ENCODE data around the gene TMEM231.
"Not testable (repeated sequence)": the region's sequence is repeated elsewhere in the genome, so short reads cannot be mapped to it uniquely, and the experiment has no call there.

TMEM231 gene

GRCh38 chr16:75532142-75532765 is 23.8 kb downstream of the TMEM231 start:
- no peak for DNase-seq (ENCODE audit: low read depth)

DNA sequence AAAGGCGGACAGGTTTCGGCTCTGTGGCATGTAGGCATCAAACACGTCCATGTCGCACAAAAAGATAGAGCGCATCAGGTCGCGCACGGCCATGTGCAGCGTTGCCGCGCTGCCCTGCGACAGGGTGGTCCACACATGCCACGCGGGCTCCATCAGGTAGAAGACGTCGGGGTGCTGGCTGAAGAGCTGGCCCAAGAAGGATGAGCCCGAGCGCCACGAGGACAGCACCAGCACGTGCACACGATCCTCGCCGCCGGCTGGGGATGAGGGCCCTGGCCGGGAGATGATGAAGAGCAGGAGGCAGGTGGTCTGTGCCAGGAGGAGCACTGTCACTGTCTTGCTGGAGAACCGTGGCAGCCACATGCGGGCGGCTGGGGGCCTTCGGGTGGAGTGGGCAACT is 26.1 kb downstream of the TMEM231 start:
- DNase-seq (ENCODE audit: low read depth), result no peak

DNA sequence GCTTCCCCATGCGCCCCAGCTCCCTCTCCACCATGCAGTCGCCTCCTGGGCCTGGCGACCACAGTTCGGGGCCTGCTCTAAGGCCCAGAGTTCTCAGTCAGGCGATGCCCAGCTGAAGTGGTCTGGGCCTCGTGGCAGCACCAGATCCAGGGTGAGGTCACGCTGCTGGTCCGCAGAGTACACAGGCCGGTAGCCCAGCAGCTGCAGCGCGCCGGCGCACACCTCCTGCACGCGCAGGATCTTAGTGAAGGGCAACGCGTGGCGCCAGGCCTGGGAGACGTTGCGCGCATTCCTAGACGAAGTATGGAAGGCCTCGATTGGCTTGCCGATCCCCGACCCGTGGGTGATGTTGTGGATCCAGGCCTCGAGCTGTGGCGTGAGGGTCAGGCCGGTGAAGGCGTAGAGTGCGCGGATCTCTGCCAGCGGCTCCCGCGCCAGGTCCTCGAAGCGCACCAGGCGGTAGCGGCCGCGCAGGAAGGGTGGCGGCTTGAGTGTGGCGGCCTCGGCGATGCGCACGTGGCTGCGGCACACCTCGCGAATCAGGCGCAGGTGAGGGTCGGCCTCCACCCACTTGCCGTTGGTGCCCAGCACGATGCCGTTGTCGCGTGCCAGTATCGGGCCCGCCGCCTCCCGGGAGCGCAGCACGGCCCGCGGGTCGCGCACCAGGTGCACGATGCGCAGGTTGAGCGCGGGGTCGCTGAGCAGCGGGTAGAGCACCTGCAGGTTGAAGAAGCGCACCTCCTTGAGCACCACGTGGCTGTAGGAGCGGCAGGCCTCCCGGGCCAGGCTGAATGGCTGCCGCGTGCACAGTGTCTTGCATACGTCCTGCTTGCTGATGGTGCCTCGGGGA is 26.8 kb downstream of the TMEM231 start:
- DNase-seq (ENCODE audit: low read depth), result no peak

- no peak for DNase-seq (ENCODE audit: low read depth)
Measured at GRCh38 chr16:75527825-75528299, 28.2 kb downstream of the TMEM231 start.

- no peak for DNase-seq (ENCODE audit: low read depth)
Measured at GRCh38 chr16:75526032-75526790, 29.8 kb downstream of the TMEM231 start.

DNA sequence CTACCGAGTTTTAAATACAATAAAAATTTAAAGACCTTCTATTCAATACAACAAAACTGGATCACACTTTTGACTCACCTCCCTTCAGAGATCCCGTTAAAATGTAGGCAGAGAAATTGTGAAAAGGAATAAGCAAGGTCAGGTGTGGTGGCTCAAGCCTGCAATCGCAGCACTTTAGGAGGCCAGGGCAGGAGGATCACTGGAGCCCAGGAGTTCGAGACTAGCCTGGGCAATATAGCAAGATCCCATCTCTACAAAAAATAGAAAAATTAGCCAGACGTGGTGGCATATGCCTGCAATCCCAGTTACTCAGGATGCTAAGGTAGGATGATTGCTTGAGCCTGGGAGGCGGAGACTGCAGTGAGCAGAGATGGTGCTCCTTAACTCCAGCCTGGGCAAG is 36.9 kb downstream of the TMEM231 start:
- DNase-seq (ENCODE audit: low read depth), result no peak

GRCh38 chr16:75516189-75516966 is 39.7 kb downstream of the TMEM231 start:
- DNase-seq (ENCODE audit: low read depth), result not testable (repeated sequence)

- DNase-seq (ENCODE audit: low read depth), result no peak
Measured at GRCh38 chr16:75514296-75514695, 41.8 kb downstream of the TMEM231 start.

DNA sequence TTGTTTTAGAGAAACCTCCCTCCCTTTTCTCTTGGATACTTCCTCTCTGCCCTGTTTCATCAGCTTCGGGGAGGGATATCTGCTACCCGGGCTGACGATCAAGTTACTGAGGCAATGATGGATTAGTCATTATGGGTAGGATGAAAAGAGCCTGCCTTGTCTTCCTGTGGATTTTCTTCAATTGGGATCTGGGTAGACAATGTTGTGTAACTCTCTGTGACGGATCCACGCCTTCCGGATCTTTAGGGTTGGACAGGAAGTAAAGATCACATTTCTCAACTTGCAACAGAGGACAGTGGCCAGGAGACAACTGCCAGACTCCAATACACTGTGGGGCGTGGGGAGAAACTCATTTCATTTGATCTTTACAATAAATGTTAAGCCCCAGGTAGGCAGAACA is 49.5 kb downstream of the TMEM231 start:
- DNase-seq (ENCODE audit: low read depth), result peak; percentile 96

- DNase-seq (ENCODE audit: low read depth), result no peak
Measured at GRCh38 chr16:75506107-75506506, 49.9 kb downstream of the TMEM231 start.

DNA sequence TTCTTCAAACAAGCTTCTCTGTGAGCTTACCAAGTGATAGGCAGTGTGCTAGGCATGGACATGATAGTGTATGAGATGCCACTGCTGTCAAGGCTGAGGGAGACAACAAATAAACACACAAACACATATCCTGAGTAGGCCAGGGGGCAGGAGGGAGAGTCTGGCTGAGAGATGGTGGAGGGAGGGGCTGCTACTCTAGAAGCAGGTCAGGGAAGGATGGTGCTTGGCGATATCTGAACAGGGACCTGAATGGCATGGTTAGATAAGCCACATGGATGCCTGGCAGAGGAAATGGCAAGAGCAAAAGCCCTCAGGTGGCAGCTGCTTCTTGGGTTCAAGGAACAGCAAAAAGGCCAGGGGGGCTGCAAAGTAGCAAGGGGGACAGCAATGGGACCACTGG is 52.3 kb downstream of the TMEM231 start:
- no peak for DNase-seq (ENCODE audit: low read depth)

DNA sequence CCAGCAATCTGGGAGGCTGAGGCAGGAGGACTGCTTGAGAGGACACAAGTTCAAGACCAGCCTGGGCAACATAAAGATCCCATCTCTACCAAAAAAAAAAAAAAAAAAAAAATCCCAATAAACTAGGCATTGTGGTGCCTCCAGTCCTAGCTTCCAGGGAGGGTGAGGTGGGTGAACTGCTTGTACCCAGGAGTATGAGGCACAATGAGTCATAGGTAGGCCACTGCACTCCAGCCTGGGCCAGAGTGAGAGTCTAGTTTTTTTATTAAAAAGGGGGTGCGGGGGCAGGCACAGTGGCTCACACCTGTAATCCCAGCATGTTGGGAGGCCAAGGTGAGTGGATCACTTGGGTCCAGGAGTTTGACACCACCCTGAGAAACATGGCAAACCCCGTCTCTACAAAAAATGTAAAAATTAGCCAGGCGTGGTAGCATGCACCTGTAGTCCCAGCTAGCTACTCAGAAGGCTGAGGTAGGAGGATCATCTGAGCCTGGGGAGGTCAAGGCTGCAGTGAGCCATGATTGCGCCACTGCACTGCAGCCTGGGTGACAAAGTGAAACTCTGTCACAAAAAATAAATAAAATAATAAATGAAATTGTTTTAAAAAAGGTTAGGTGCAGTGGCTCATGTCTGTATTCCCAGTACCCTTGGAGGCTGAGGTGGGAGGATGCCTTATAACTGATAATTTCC is 53.0 kb downstream of the TMEM231 start:
- no peak for DNase-seq (ENCODE audit: low read depth)

DNA sequence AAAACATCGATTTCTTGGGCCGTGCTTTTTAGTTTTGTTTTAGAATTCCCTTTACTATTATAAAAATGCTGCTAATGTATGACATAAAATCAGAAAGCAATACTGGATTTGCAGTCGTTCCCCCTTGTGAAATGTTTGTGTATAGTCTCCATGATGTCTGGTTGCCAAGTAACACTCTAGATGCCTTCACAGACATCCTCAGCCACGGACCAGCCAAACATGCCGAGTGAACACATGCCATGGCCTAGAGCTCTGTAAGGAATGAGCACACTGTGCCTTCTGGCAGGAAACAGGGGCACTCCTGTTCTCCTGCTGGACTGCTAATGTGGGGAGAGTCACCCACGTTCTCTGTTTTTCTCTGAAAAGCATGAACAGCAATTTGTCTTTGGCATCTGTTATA is 54.2 kb downstream of the TMEM231 start:
- peak; percentile 83 for DNase-seq (ENCODE audit: low read depth)

DNA sequence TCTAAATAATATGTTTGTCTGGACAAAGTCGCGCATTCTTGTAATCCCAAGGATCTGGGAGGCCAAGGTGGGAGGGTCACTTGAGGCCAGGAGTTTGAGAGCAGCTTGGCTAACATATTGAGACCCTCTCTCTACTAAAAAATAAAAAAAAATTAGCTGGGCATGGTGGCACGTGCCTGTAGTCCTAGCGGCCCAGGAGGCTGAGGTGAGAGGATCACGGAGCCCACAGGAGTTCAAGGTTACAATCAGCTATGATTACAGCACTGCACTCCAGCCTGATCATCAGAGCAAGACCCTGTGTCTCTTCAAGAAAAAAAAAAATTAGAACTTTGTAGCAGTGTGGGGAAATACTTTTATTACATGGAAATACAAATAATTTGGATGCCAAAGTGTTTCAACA is 54.7 kb downstream of the TMEM231 start:
- no peak for DNase-seq (ENCODE audit: low read depth)

- DNase-seq (ENCODE audit: low read depth), result not testable (repeated sequence)
Measured at GRCh38 chr16:75498605-75499322, 57.3 kb downstream of the TMEM231 start.

DNA sequence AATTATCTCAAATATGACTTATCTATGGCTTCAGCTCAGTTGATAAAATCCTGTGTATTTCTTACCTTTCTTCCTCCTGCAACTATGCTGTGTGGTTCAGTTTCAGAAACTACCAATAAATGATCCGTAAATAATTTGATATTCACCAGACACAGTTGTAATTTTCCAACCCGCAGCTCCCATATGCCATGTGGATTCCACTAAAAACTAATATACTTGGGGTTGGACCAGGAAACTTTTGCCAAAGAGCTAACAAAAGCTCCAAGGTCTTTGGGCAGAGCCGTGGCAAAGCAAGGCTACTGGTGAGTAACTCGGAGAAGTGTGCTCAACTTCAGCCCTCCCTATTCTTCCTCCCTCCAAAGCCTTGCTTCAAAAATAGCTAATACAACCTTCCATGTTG is 58.5 kb downstream of the TMEM231 start:
- no peak for DNase-seq (ENCODE audit: low read depth)

DNA sequence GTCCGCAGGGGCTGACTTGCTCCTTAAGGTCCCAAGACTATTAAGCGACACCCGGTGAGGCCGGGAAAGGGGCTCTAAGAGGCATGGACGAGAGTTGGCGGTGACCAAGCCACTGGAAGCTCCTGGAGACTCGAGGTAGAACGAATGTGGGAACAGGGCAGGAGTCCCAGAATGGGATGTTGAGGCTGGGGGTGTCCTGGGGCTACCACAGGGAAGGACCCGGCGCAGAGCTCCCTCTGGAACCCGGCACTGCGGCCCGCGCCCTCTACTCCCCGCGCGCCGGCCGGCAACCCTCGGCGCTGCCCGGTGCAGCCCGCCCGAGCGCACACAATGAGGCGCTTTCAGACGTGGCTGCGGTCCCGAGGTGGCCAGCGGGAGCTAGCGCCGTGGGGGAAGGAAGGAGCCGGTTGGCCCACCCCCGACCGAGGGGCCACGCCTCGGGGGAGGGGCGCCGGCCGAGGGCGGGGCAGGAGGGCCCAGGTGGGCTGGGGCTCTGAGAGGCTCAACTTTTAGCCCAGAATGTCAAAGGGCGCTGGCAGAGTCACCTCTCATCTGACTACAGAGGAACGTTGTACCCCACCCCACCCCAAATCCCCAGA is 60.9 kb downstream of the TMEM231 start, which contains the start of gene CHST6:
TSS of gene CHST6 (minus strand) at position 366 of the 599 bp plus-strand sequence. CDS start 15,613 bp downstream, outside the sequence.
- no peak for DNase-seq (ENCODE audit: low read depth)

- no peak for DNase-seq (ENCODE audit: low read depth)
Measured at GRCh38 chr16:75494661-75495075, 61.4 kb downstream of the TMEM231 start.

DNA sequence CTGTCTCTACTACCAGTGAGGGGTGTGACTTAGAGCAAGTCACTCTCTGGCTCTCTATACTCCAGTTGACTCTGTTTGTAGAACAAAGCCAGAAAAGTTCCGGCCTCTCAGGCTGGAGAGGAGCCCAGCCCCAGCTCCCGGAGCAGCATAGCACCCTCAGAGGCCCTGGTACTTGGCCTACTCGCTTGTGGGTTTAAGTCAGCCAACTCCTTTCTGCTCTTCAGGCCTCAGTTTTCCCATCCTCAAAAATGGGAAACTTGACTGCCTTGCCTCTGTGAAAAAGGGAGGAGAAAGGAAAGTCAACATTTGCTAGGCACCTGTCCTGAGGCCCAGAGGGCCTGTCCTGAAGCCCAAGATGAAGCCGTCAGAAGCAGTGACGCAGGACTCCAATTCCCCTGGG is 61.9 kb downstream of the TMEM231 start:
- no peak for DNase-seq (ENCODE audit: low read depth)

GRCh38 chr16:75491876-75492275 is 64.2 kb downstream of the TMEM231 start:
- peak; percentile 39 for DNase-seq (ENCODE audit: low read depth)

Data from fibroblast of gingiva (primary cell).